ENCODE measurements around the gene KIF5A.

KIF5A gene

GRCh38 chr12:57531836-57532235 is 18.0 kb upstream of the KIF5A start:
- no peak for DNase-seq (ENCODE audit: low read depth, low spot score)
- no peak overlapping the region for H3K27ac ChIP-seq

GRCh38 chr12:57533108-57533507 is 16.7 kb upstream of the KIF5A start:
- no peak for DNase-seq (ENCODE audit: low read depth, low spot score)
- H3K27ac ChIP-seq: no peak overlapping the region

GRCh38 chr12:57534250-57534649 is 15.6 kb upstream of the KIF5A start:
- no peak overlapping the region for H3K27ac ChIP-seq
- DNase-seq (ENCODE audit: low read depth, low spot score): no peak

- H3K27ac ChIP-seq: no peak overlapping the region
- DNase-seq (ENCODE audit: low read depth, low spot score): no peak
These were observed 14.8 kb upstream of the KIF5A start for GRCh38 chr12:57534991-57535543.

- no peak overlapping the region for H3K27ac ChIP-seq
- DNase-seq (ENCODE audit: low read depth, low spot score): no peak
These were observed 13.9 kb upstream of the KIF5A start for GRCh38 chr12:57535764-57536596.

GRCh38 chr12:57536597-57536942 is 13.3 kb upstream of the KIF5A start:
- H3K27ac ChIP-seq: no peak overlapping the region
- no peak for DNase-seq (ENCODE audit: low read depth, low spot score)

GRCh38 chr12:57539134-57539768 is 10.6 kb upstream of the KIF5A start:
- no peak overlapping the region for H3K27ac ChIP-seq
- DNase-seq (ENCODE audit: low read depth, low spot score): no peak

GRCh38 chr12:57541001-57541400 is 8.8 kb upstream of the KIF5A start:
- no peak for DNase-seq (ENCODE audit: low read depth, low spot score)
- H3K27ac ChIP-seq: no peak overlapping the region

GRCh38 chr12:57541717-57542116 is 8.1 kb upstream of the KIF5A start:
- H3K27ac ChIP-seq: no peak overlapping the region
- no peak for DNase-seq (ENCODE audit: low read depth, low spot score)

- no peak overlapping the region for H3K27ac ChIP-seq
- no peak for DNase-seq (ENCODE audit: low read depth, low spot score)
These were observed 6.3 kb upstream of the KIF5A start for GRCh38 chr12:57543581-57543980.

- DNase-seq (ENCODE audit: low read depth, low spot score): peak; percentile 41
- H3K27ac ChIP-seq: peak overlapping the region; percentile 95
These were observed 3.9 kb upstream of the KIF5A start for GRCh38 chr12:57545809-57546437.

GRCh38 chr12:57546438-57547287 is 3.2 kb upstream of the KIF5A start, which contains the start of gene DCTN2:
DCTN2 (minus strand) TSS chr12:57547192; CDS start chr12:57547063, 129 bp downstream.
- peak; percentile 90 for DNase-seq (ENCODE audit: low read depth, low spot score)
- H3K27ac ChIP-seq: peak within 1 kb of the TSS; percentile 95

GRCh38 chr12:57547288-57548012 is 2.4 kb upstream of the KIF5A start:
- no peak for DNase-seq (ENCODE audit: low read depth, low spot score)
- peak overlapping the region; percentile 95 for H3K27ac ChIP-seq

- H3K27ac ChIP-seq: no peak overlapping the region
- DNase-seq (ENCODE audit: low read depth, low spot score): no peak
These were observed 1.9 kb upstream of the KIF5A start for GRCh38 chr12:57548013-57548315.

- H3K27ac ChIP-seq: no peak overlapping the region
- DNase-seq (ENCODE audit: low read depth, low spot score): no peak
These were observed 1.4 kb upstream of the KIF5A start for GRCh38 chr12:57548488-57548887.

GRCh38 chr12:57549203-57549908 is 488 bp upstream of the KIF5A start:
- no peak overlapping the region for H3K27ac ChIP-seq
- DNase-seq (ENCODE audit: low read depth, low spot score): no peak

GRCh38 chr12:57550641-57551549 is 1.1 kb downstream of the KIF5A start:
- no peak overlapping the region for H3K27ac ChIP-seq
- DNase-seq (ENCODE audit: low read depth, low spot score): no peak
